ENCODE measurements around the gene KLRC4.
A peak's percentile ranks its signal among the peaks of the same experiment; 100 is the strongest.

The KLRC4 gene

DNA sequence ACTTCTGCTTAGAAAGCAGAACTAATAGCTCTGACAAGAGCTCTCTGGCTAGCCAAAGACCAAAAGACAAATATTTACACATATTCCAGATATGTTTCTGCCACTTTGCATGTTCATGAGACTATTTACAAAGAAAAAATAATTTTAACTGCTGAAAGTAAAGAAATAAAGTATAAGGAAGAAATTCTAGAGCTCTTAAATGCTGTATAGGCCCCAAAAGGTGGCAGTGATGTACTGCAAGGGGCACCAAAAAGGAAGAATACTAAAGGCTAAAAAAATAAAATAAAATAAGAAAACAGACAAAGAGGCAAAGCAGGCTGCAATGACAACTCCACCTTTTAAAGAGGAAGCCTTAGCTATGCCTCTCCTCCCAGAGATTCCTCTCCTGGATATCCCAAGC lies 42.7 kb downstream of the KLRC4 start:
- no peak for DNase-seq

DNA sequence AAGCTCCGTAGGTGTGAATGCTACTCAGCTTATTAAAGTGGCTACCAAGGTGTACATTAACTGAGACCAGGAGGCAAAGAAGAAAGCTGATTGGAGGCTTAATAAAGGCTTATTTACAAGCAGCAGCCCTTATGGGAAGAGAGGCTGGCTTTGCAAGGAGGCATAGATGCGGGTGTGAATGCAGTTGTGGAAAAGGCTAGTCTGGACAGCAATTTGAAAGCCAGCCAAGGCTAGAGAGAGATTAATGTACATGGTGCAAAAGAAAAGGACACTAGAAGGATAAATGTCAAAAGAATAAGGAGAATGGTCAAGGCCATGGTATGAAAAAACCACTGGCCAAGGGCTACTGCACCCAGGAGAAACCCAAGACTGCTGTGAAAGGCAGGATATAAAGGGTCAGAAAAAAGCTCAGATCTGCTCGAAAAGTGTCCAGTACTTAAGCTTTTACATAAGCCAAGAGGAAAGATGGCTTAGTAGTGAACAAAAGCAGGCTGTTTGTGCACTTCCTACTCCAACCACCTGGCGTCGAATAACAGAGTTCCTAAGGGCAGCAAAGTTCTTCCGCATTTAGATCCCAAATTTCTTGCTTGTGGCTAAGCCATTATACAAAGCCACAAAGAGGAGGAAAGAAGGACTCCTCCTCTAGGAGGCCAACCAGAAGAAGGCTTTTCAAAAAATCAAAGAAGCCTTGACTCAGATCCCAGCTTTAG lies 43.7 kb downstream of the KLRC4 start:
- no peak for DNase-seq

DNA sequence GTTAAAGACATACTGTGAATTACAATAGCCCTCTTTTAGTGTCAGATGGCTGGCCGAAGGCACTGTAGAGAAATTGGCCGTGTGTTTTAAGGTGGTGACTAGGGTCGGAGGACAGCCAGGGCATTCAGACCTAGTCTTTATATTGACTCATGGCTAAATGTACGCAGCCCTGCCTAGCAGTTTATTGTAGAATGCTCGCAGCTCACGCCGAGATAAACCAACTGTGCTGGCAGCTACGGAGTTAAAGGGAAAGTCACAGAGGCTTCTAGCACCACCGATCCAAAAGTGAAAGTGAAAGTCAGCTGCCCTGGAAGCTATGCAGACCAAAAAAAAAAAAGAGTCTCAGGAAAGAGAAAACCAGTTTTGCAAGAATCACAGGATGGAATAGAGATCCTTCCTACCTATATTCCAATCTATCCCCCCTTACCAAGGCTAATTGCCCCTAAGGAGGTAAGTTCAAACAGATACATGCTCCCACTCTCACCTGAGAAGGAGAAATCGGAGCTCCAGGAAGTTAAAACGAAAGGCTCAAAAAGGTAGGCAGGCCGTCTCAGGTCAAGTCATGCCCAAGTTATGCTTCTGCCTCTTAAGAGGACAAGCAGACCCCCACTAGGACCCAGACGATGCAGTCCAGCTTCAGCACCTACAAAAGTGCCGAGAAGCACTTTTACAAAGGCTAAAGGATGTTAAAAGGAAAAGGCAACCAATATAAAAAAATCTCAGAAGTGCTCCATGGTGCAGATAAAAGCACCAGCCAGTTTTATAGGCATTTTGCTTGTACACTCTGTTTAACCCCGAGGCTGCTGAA lies 44.5 kb downstream of the KLRC4 start:
- no peak for DNase-seq

DNA sequence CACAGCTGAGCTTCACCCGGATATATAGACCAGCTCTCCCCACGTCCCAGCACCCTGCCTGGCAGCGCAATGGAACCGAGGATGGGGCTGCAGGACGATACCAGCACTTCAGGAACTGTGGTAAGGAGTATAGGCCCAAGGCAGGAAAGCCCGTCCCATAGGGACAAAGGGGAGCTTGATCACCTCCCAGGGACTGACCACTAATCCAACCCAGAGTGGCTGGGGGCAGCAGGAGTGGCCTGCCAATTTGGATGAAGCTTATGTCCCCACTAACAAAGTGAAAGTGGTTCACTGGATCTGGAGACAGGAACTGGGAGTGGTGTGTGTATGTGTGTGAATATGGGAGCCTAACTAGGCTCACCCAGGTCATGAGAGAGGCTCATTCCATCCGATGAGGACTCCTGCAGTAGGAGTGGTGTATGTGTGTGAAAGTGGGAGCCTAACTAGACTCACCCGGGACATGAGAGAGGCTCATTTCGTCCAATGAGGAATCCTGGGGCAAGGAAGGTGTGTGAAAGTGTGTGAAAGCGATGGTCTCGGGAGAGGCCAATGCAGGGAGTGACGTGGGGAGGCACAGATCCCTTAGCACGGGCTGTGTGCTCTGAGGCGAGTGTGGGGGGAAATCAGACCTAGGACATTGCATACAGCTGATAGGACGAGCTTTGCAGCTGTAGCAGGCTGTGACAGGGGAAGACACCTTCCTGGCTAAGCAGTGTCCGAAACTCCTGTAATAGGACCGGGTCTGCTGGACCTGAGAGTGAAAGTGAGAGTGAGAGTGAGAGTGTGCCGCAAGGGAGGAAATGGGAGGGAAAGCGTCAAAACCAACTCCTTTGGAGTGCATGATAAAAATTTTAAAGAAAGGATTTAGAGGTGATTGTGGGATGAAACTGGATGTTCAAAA lies 45.4 kb downstream of the KLRC4 start:
- no peak for DNase-seq

DNA sequence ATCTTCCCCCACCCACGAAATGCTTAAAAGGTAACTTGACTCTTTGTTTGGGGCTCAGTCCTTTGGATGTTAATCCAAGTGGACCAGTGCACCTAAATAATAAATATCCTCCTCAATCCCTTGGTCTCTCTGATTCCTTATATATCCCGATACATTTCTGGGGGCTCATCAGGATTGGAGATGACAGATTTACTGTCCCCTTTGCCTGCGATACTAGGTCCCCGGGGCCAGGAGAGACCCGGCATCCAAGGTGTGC lies 46.0 kb downstream of the KLRC4 start:
- no peak for DNase-seq

DNA sequence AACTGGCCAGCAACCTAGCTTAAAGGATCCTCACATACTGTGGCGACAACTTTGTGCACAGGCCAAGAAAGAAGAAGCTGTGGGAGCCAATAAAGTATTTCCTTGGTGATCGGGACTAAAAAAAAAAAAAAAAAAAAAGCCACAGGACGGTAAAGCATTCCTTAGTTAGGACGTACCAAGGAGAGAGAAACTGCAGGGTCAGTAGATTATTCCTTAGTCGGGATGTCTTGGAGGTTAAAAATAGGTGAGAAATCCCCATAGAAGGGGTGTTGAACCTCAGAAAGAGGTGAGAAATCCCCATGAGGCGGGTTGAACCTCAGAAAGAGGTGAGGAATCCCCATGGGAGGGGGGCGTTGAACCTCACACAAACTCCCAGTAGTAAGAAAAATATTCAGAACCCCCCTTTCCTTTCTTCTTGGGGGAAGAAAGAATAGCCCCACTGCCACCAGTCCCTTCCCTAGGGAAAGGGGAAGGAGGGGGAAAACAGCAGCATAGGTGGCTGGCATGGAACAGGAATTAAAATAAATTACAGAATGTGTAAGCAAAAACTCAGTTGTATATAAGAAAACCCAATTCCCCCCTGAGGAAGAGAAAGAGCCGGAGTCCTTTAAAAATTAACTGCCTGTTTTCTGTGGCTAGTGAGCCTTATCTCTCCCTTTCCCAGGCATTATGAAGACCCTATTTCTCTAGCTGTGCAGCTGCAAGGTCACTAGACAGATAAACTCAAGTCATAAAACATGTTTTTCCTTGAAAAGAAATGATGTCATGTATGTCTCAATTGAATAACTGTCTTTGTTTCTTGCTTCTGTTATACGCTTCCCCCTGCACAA lies 46.5 kb downstream of the KLRC4 start:
- no peak for DNase-seq

DNA sequence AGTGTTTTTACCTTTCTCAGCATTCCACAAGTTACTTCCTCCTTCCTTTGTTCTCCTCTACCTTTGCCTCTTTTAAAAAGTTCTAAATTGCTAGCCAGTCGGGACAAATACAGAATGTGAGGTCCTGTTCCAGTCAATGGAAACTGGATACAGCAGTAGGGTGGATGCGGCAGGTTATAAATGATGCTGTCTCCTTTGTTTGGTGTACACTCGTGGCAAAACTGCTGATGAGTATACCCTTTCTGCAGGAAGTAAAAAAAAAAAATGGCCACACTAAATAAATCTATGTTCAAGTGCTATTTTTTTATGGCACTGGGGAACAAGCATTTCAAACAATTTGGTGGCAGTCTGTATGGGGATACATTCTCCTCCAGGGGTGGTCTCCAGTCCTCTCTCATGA lies 47.2 kb downstream of the KLRC4 start:
- DNase-seq, result no peak

DNA sequence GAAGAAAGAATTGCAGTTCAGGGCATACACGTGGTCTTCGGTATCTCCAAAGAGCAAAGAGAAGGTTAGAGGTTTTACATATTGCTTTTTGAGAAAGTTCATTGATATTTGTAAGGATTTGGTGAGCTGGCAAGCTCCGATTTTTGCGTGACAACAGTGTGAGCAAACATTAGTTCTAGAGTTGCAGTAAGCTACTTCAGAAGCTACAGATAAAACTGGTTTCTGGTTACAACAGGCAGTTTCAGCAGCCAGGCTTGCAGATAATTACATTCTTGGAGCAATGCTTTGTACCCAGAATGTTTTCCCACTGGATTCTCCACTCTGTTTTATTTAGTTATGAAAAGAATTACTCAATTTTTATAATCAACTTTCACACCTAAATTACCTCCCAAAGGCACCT lies 47.9 kb downstream of the KLRC4 start:
- no peak for DNase-seq

DNA sequence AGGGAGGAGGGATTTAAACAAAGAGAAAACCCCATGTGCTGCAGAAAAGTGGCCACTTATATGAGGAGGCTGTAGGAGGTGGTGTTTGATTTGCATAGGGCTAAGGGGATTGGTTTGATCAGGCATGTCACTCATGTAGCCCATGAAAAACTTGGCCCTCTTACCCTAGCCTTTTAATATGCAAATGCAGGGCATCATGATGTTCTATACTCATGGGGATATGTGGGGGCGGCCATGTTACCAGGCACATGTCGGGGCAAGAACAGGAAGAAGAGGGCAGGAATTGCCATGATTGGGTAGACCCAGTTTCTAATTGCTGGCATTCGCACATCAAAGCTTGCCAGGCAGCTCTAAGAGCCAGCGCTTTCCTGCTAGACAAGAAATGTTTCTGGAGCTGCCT lies 48.5 kb downstream of the KLRC4 start:
- peak; percentile 19 for DNase-seq

DNA sequence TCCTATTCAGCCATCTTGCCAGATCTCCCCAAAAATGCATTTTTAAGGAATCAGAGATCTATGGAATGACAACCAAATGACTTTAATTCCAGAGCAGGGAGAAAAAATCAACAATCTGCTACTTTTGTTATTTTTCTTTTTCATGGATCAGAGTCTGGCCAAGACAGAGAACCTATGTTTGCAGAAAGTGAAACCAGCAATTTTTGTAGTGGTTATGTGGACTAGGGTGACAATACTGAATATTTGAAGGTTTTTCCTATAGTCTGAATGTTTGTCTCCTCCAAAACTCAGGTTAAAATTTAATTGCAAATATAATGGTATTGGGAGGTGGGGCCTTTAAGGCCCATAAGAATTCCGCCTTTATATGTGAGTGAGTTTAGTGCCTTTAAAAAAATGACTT lies 50.6 kb downstream of the KLRC4 start:
- no peak for DNase-seq

DNA sequence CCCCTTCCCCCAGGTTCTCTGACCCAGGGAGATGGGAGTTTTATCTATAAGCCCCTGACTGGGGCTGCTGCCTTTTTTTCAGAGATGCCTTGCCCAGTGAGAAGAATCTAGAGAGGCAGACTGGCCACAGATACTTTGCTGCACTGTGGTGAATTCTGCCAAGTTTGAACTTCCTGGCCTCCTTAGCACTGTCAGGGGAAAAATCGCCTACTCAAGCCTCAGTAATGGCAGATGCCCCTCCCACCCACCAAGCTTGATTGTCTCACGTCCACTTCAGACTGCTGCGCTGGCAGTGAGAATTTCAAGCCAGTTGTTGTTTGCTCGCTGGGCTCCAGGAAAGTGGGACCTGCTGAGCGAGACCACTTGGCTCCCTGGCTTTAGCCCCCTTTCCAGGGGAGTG lies 51.4 kb downstream of the KLRC4 start:
- DNase-seq, result no peak
